Pancreas (tissue), 10 donors: ENCODE measurements around the gene PTX4. TPM values are rescaled to one million over a fixed set of nuclear protein-coding genes. Genes with fewer than 3 reads are reported as not detected.

Experiments used
- ATAC-seq, 4 donors: fragments of 200-7000 bp; cut with Tn5 transposase; one replicate each; pipeline versions ENCODE4 v1.8.0 to v1.9.1; 2020; ENCODE audit warnings: mild to moderate bottlenecking in 4 of 4, moderate library complexity in 4 of 4
- DNase-seq, 6 donors: peaks; one replicate each; pipeline ENCODE4 v3.0.0-alpha.2; 2020
- FAIRE-seq: peaks from 2 replicates; lab custom pipeline; 2012; peaks lifted over from hg19 to GRCh38; lab: Jason Lieb, UNC
- H3K27ac ChIP-seq, 4 donors: fragments of 200-600 bp; sonication (generic); 1 replicate in 3 of 4; 2 replicates in 1 of 4; pipeline versions ENCODE4 v1.5.0 to v1.8.0; 2020
- H3K27me3 ChIP-seq, 4 donors: fragments of 200-600 bp; one replicate each; pipeline ENCODE4 v1.8.0; 2021
- H3K36me3 ChIP-seq, 3 donors: fragments of 200-600 bp; sonication (generic) in 1 of 3; one replicate each; pipeline versions ENCODE4 v1.5.0 to v1.8.0; 2020 to 2021
- H3K4me1 ChIP-seq, 3 donors: fragments of 200-600 bp; one replicate each; pipeline ENCODE4 v1.8.0; 2021
- H3K4me3 ChIP-seq, 4 donors: fragments of 200-600 bp; sonication (generic) in 2 of 4; one replicate each; pipeline versions ENCODE4 v1.5.0 to v1.8.0; 2020 to 2021
- H3K9me3 ChIP-seq, 4 donors: fragments of 200-600 bp; one replicate each; pipeline ENCODE4 v1.8.0; 2021
- WGBS, 2 donors: extraction: QIAGEN DNeasy Blood & Tissue Kit; methylation state at CpG; one replicate each; pipeline ENCODE4 v1.1.7; 2013; 5-methylcytosine and 5-hydroxymethylcytosine counted together
- intact Hi-C, 3 donors: fragments of 100-400 bp; cut with DNase I; formaldehyde crosslinking; loops; one replicate each; pipeline versions ENCODE4 v1.11.1 to v1.14.2; 2022
- polyA plus RNA-seq, 2 donors: library from polyadenylated mRNA; stranded (reverse); fragments of 200-250 nt; gene quantifications; one replicate each; pipeline ENCODE4 v1.2.3, GENCODE V29; 2013
- total RNA-seq, 6 donors: library from RNA; stranded (reverse); fragmentation: NEBNext Ultra II Directional in 4 of 6; extraction: Animal tissue kit (Norgen Biotek cat#: 25700) in 4 of 6; gene quantifications; one replicate each; pipeline versions ENCODE4 v1.2.1 to v1.2.4, GENCODE V29; 2021 to 2023
- TF ChIP-seq, protein P1 (sequence below), 4 donors: fragments of 200-600 bp; sonication (generic) in 3 of 4; IDR thresholded peaks; one replicate each; pipeline versions ENCODE4 v1.5.0 to v1.8.0; 2021; ENCODE audit warnings: antibody characterized with exemption in 4 of 4
- donor health status: healthy with polysubstance abuse.
- donor health status: DM: no; HTN: no; CAD: no; lungs with moderate emphysema.
- donor health status: DM: no; HTN: no; CAD: no.
- donor health status: control.
- donor health status: control.
- donor health status: Bipolar disorder and iron deficiency.
- donor health status: DM: yes; HTN: yes; CAD: no.
- donor health status: DM: no; HTN: no; CAD: no.
- donor health status: DM: no; HTN: no; CAD: no.
- donor health status: DM: yes; HTN: yes; CAD: no.

Gene PTX4
- total and polyA plus RNA-seq, 8 donors: not detected

DNA sequence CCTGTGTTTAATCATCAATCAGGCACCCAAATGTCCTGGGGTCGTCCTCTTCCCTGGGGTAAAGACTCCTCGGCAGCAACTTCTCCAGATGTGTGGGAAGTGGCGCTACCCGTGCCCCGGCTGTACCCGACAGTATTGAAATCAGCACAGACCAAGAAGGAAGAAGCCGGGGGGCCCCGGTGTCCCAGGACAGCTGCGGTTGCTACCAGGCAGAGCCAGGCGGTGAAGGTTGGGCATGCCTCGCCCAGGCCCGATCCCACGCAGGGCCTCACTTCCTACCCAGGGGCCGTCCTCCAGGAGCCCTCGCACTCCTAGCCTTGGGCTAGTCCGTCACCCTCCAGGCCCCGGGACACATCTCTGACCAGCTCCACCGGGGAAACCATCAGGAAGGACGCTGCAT is 35.4 kb downstream of the PTX4 start:
- H3K27me3 ChIP-seq: no peaks in the 10 kb centered on the region
- no peaks in the 10 kb centered on the region for H3K9me3 ChIP-seq
- no peaks in the 10 kb centered on the region for H3K4me1 ChIP-seq
- intact Hi-C loops: no loop called here
- H3K4me3 ChIP-seq: no peak overlapping the region
- WGBS, 2 donors: 95% methylated on average over 19 of the region's 19 CpGs
- FAIRE-seq (no peak), ATAC-seq (no peak), DNase-seq (peak in 1 of 6 donors; percentile 56)
- TF ChIP-seq, protein P1, sequence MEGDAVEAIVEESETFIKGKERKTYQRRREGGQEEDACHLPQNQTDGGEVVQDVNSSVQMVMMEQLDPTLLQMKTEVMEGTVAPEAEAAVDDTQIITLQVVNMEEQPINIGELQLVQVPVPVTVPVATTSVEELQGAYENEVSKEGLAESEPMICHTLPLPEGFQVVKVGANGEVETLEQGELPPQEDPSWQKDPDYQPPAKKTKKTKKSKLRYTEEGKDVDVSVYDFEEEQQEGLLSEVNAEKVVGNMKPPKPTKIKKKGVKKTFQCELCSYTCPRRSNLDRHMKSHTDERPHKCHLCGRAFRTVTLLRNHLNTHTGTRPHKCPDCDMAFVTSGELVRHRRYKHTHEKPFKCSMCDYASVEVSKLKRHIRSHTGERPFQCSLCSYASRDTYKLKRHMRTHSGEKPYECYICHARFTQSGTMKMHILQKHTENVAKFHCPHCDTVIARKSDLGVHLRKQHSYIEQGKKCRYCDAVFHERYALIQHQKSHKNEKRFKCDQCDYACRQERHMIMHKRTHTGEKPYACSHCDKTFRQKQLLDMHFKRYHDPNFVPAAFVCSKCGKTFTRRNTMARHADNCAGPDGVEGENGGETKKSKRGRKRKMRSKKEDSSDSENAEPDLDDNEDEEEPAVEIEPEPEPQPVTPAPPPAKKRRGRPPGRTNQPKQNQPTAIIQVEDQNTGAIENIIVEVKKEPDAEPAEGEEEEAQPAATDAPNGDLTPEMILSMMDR (IDR thresholded peaks at IDR 0.05): no peak
- H3K27ac ChIP-seq: no peak overlapping the region
- peaks cover 0 to 30% (median 7%) of the 10 kb centered on the region in 3 donors for H3K36me3 ChIP-seq

DNA sequence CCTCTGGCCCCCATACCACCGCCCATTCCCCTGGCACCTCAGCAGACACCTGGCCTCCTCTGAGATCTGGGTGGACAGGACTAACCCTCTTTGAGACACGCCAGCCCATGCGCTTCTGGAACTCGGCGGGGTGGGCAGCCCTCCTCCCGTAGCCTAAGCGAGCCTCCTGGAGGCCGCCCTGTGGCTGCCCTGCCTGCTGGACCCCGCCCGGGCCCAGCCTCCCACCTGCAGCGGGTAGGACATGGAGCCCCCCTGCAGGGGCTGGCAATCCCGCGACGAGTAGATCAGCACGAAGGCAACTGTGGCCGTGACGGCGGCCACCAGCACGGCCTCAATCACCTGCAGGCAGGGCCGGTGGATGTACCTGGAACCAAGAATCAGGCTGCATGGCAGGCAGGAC is 36.2 kb downstream of the PTX4 start:
- TF ChIP-seq, protein P1 (IDR thresholded peaks at IDR 0.05): no peak
- Histone ChIP-seq H3K27ac (no peak overlapping the region), H3K9me3 (no peaks in the 10 kb centered on the region), H3K4me3 (no peak overlapping the region), H3K4me1 (no peaks in the 10 kb centered on the region), H3K27me3 (no peaks in the 10 kb centered on the region), H3K36me3 (peaks cover 0 to 30% (median 7%) of the 10 kb centered on the region in 3 donors)
- ATAC-seq (no peak), FAIRE-seq (no peak), DNase-seq (peak in 1 of 6 donors; percentile 41)
- 94% methylated on average over 20 of the region's 20 CpGs for WGBS, 2 donors
- intact Hi-C loops: no loop called here

DNA sequence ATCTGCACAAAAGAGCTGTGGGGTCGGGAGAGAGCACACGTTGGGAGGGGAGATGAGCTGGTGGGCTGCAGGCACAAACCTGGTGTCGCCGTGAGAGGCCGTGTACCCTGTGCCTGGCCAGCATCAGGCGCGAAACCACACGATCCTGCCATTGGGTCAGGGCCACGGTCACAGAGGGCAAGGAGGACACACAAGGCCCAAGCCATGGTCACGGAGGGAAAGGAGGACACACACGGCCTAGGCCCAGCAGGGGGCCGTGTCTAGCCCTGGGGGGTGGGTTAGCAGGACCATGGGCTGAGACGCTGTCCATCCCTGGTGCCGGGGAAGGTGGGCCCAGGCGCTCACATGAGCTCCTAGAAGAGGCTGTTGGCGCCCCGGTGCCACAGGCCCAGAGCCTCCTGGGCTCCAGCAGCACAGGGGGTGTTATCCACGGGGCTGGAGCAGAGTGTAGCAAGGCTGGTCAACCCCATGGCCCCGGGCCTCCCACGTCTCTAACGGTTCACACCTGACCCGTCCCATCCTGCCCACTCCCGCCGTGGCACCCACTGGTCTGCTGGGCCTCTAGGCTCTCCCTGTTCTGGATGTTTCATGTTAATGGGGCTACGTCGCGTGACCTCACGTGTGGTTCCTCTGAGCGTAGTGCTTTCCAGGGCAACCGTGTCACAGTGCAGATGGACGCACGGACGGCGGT is 36.9 kb downstream of the PTX4 start:
- TF ChIP-seq, protein P1 (IDR thresholded peaks at IDR 0.05): no peak
- peaks cover 0 to 30% (median 7%) of the 10 kb centered on the region in 3 donors for H3K36me3 ChIP-seq
- no peak overlapping the region for H3K4me3 ChIP-seq
- intact Hi-C loops: no loop called here
- H3K27ac ChIP-seq: no peak overlapping the region
- DNase-seq (no peak), ATAC-seq (no peak), FAIRE-seq (no peak)
- no peaks in the 10 kb centered on the region for H3K9me3 ChIP-seq
- WGBS, 2 donors: 93 to 94% methylated on average over 34 of the region's 34 CpGs
- H3K27me3 ChIP-seq: no peaks in the 10 kb centered on the region
- H3K4me1 ChIP-seq: no peaks in the 10 kb centered on the region

GRCh38 chr16:1450841-1451240 is 37.9 kb downstream of the PTX4 start:
- 96% methylated on average over 21 of the region's 21 CpGs for WGBS, 2 donors
- FAIRE-seq (no peak), DNase-seq (no peak), ATAC-seq (no peak)
- H3K27ac ChIP-seq: no peak overlapping the region
- no peaks in the 10 kb centered on the region for H3K4me1 ChIP-seq
- intact Hi-C loops: no loop called here
- H3K9me3 ChIP-seq: no peaks in the 10 kb centered on the region
- no peak overlapping the region for H3K4me3 ChIP-seq
- H3K36me3 ChIP-seq: peaks cover 0 to 28% (median 7%) of the 10 kb centered on the region in 3 donors
- no peaks in the 10 kb centered on the region for H3K27me3 ChIP-seq
- TF ChIP-seq, protein P1 (IDR thresholded peaks at IDR 0.05): no peak

GRCh38 chr16:1450218-1450617 is 38.5 kb downstream of the PTX4 start:
- DNase-seq: no peak
- 92 to 93% methylated on average over 29 of the region's 29 CpGs for WGBS, 2 donors
- H3K4me1 ChIP-seq: no peaks in the 10 kb centered on the region
- H3K27ac ChIP-seq: no peak overlapping the region
- intact Hi-C loops: no loop called here
- ATAC-seq: no peak
- TF ChIP-seq, protein P1 (IDR thresholded peaks at IDR 0.05): no peak
- FAIRE-seq: no peak
- H3K36me3 ChIP-seq: peaks cover 0 to 22% (median 7%) of the 10 kb centered on the region in 3 donors
- no peaks in the 10 kb centered on the region for H3K9me3 ChIP-seq
- H3K4me3 ChIP-seq: no peak overlapping the region
- H3K27me3 ChIP-seq: no peaks in the 10 kb centered on the region
